GM12892 (cell line): ENCODE data around the gene COMMD10.

Experiments
- DNase-seq: peaks from one replicate; pipeline ENCODE4 v3.0.0; 2011; ENCODE audit not compliant: insufficient read length
- FAIRE-seq: peaks from 2 replicates; lab custom pipeline; 2011; peaks lifted over from hg19 to GRCh38; lab: Jason Lieb, UNC
- POLR2A ChIP-seq: IDR thresholded peaks from 2 replicates; pipeline ENCODE4 v1.6.1; 2011; ENCODE audit warnings: low read depth, low read length, control low read depth
- POLR2AphosphoS5 ChIP-seq: IDR thresholded peaks from 2 replicates; pipeline ENCODE4 v1.6.1; 2011; ENCODE audit warnings: low read depth, low read length, control low read depth
- TAF1 ChIP-seq: IDR thresholded peaks from 2 replicates; pipeline ENCODE4 v1.6.1; 2011; ENCODE audit warnings: low read depth, mild to moderate bottlenecking, control low read depth, low read length, borderline replicate concordance

COMMD10 gene

GRCh38 chr5:116115163-116115562, 30.3 kb downstream of the COMMD10 start:
- FAIRE-seq: no peak
- DNase-seq: no peak
- no peak for TF ChIP-seq TAF1
- TF ChIP-seq POLR2A: no peak
- no peak for TF ChIP-seq POLR2AphosphoS5

GRCh38 chr5:116130471-116130870, 45.6 kb downstream of the COMMD10 start:
- TF ChIP-seq POLR2A (no peak), TAF1 (no peak), POLR2AphosphoS5 (no peak)
- DNase-seq (no peak), FAIRE-seq (no peak)

- DNase-seq (no peak), FAIRE-seq (no peak)
- TF ChIP-seq POLR2AphosphoS5 (no peak), POLR2A (no peak), TAF1 (no peak)
Observed at GRCh38 chr5:116130976-116131375, 46.2 kb downstream of the COMMD10 start.

- DNase-seq: no peak
- TF ChIP-seq POLR2A (no peak), TAF1 (no peak), POLR2AphosphoS5 (no peak)
- no peak for FAIRE-seq
Observed at GRCh38 chr5:116133281-116133680, 48.5 kb downstream of the COMMD10 start.

- peak; percentile 91 for FAIRE-seq
Observed at GRCh38 chr5:116135344-116135743, 50.5 kb downstream of the COMMD10 start.

GRCh38 chr5:116137544-116138378, 52.9 kb downstream of the COMMD10 start:
- TF ChIP-seq POLR2AphosphoS5: no peak
- no peak for TF ChIP-seq POLR2A
- no peak for TF ChIP-seq TAF1
- DNase-seq (no peak), FAIRE-seq (peak; percentile 81)

More at GRCh38 chr5:116135344-116135743, 50.5 kb downstream of the COMMD10 start:
- no peak for DNase-seq
- TF ChIP-seq TAF1 (no peak), POLR2AphosphoS5 (no peak), POLR2A (no peak)

- TF ChIP-seq TAF1 (no peak), POLR2A (no peak), POLR2AphosphoS5 (no peak)
- FAIRE-seq (no peak), DNase-seq (no peak)
Observed at GRCh38 chr5:116142495-116142894, 57.7 kb downstream of the COMMD10 start.

- no peak for TF ChIP-seq POLR2AphosphoS5
- no peak for TF ChIP-seq TAF1
- no peak for TF ChIP-seq POLR2A
- no peak for DNase-seq
- no peak for FAIRE-seq
Observed at GRCh38 chr5:116144103-116144502, 59.3 kb downstream of the COMMD10 start.

GRCh38 chr5:116144991-116145390, 60.2 kb downstream of the COMMD10 start:
- no peak for DNase-seq
- TF ChIP-seq POLR2A (no peak), TAF1 (no peak), POLR2AphosphoS5 (no peak)
- FAIRE-seq: no peak

GRCh38 chr5:116145416-116145815, 60.6 kb downstream of the COMMD10 start:
- no peak for TF ChIP-seq POLR2A
- TF ChIP-seq POLR2AphosphoS5: no peak
- no peak for TF ChIP-seq TAF1
- FAIRE-seq (no peak), DNase-seq (no peak)

- TF ChIP-seq POLR2AphosphoS5 (no peak), TAF1 (no peak), POLR2A (no peak)
- no peak for FAIRE-seq
- no peak for DNase-seq
Observed at GRCh38 chr5:116152169-116152568, 67.3 kb downstream of the COMMD10 start.

- DNase-seq: no peak
- FAIRE-seq: no peak
Observed at GRCh38 chr5:116153687-116154174, 68.9 kb downstream of the COMMD10 start.

More at GRCh38 chr5:116153687-116154174, 68.9 kb downstream of the COMMD10 start:
- TF ChIP-seq POLR2AphosphoS5: no peak
- no peak for TF ChIP-seq TAF1
- TF ChIP-seq POLR2A: no peak
